Colonic mucosa (tissue), 4 donors: Measurements from ENCODE around the gene CORO1C. TPM values are rescaled to one million over a fixed set of nuclear protein-coding genes. Genes with fewer than 3 reads are reported as not detected.

Source experiments
- DNase-seq: peaks from one replicate; pipeline ENCODE4 v3.0.0-alpha.2; 2020
- H3K27ac ChIP-seq: fragments of 200-600 bp; one replicate; pipeline ENCODE4 v1.8.0; 2021
- H3K27me3 ChIP-seq: fragments of 200-600 bp; one replicate; pipeline ENCODE4 v1.8.0; 2021
- H3K36me3 ChIP-seq: fragments of 200-600 bp; one replicate; pipeline ENCODE4 v1.8.0; 2021
- H3K4me1 ChIP-seq: fragments of 200-600 bp; one replicate; pipeline ENCODE4 v1.8.0; 2021; ENCODE audit warnings: mild to moderate bottlenecking
- H3K4me3 ChIP-seq: fragments of 200-600 bp; one replicate; pipeline ENCODE4 v1.8.0; 2021
- H3K9ac ChIP-seq, 2 donors: one replicate each; pipeline ENCODE4 v1.7.0; 2013; ENCODE audit warnings: control low read depth in 2 of 2, low read depth in 2 of 2, low read length in 2 of 2
- H3K9me3 ChIP-seq: fragments of 200-600 bp; one replicate; pipeline ENCODE4 v1.8.0; 2021
- CTCF ChIP-seq: fragments of 200-600 bp; IDR thresholded peaks from one replicate; pipeline ENCODE4 v1.8.0; 2022; ENCODE audit warnings: antibody characterized with exemption, mild to moderate bottlenecking
- intact Hi-C: fragments of 100-400 bp; cut with DNase I; formaldehyde crosslinking; loops from one replicate; pipeline ENCODE4 v1.14.1; 2022
- total RNA-seq, 2 donors: library from RNA; stranded (reverse); fragmentation: NEBNext Ultra II Directional in 1 of 2; extraction: Animal tissue kit (Norgen Biotek cat#: 25700) in 1 of 2; gene quantifications; one replicate each; pipeline ENCODE4 v1.2.1, GENCODE V29; 2021
- donor health status: healthy.
- donor health status: DM: no; HTN: no; CAD: no.
- donor health status: DM: no; HTN: no; CAD: no.

The CORO1C gene
- total RNA-seq, 2 donors from 2014 or later, result 112 to 166 TPM

GRCh38 chr12:108602209-108602705, 129.1 kb downstream of the CORO1C start:
- Histone ChIP-seq H3K27ac (no peak overlapping the region), H3K4me3 (no peak overlapping the region), H3K9ac (no peak overlapping the region), H3K36me3 (no peaks in the 10 kb centered on the region), H3K4me1 (no peaks in the 10 kb centered on the region), H3K9me3 (no peaks in the 10 kb centered on the region), H3K27me3 (no peaks in the 10 kb centered on the region)
- DNase-seq, result no peak
- intact Hi-C loops, result no loop called here
- TF ChIP-seq CTCF, result no peak

- Histone ChIP-seq H3K9me3 (no peaks in the 10 kb centered on the region), H3K27me3 (no peaks in the 10 kb centered on the region), H3K4me3 (no peak overlapping the region), H3K9ac (no peak overlapping the region), H3K27ac (no peak overlapping the region), H3K36me3 (no peaks in the 10 kb centered on the region), H3K4me1 (no peaks in the 10 kb centered on the region)
- intact Hi-C loops, result no loop called here
- no peak for DNase-seq
- TF ChIP-seq CTCF, result no peak
These were observed 130.7 kb downstream of the CORO1C start for GRCh38 chr12:108600702-108601007.

- Histone ChIP-seq H3K27me3 (no peaks in the 10 kb centered on the region), H3K9me3 (no peaks in the 10 kb centered on the region), H3K4me1 (no peaks in the 10 kb centered on the region), H3K9ac (no peak overlapping the region), H3K4me3 (no peak overlapping the region), H3K36me3 (no peaks in the 10 kb centered on the region), H3K27ac (no peak overlapping the region)
- intact Hi-C loops, result no loop called here
- no peak for TF ChIP-seq CTCF
- DNase-seq, result no peak
These were observed 131.2 kb downstream of the CORO1C start for GRCh38 chr12:108599948-108600701.

GRCh38 chr12:108599541-108599940, 131.8 kb downstream of the CORO1C start:
- Histone ChIP-seq H3K9me3 (no peaks in the 10 kb centered on the region), H3K27me3 (no peaks in the 10 kb centered on the region), H3K4me1 (no peaks in the 10 kb centered on the region), H3K27ac (no peak overlapping the region), H3K4me3 (no peak overlapping the region), H3K9ac (no peak overlapping the region), H3K36me3 (no peaks in the 10 kb centered on the region)
- DNase-seq, result no peak
- TF ChIP-seq CTCF, result no peak
- intact Hi-C loops, result no loop called here

GRCh38 chr12:108598553-108599250, 132.6 kb downstream of the CORO1C start:
- Histone ChIP-seq H3K27ac (peak overlapping the region; percentile 47), H3K27me3 (no peaks in the 10 kb centered on the region), H3K9ac (peak overlapping the region in 1 of 2 donors; percentile 34), H3K4me1 (no peaks in the 10 kb centered on the region), H3K36me3 (no peaks in the 10 kb centered on the region), H3K9me3 (no peaks in the 10 kb centered on the region), H3K4me3 (no peak overlapping the region)
- intact Hi-C loops, result no loop called here
- no peak for DNase-seq
- no peak for TF ChIP-seq CTCF
